GM18508 (cell line): ENCODE results near the gene ANKRD40.

Source experiments
- ATAC-seq: cut with Tn5 transposase; IDR thresholded peaks from one replicate; pipeline ENCODE4 v1.9.1; 2021; ENCODE audit warnings: moderate number of reproducible peaks; ENCODE audit not compliant: insufficient read depth, unreplicated experiment

ANKRD40 gene

DNA sequence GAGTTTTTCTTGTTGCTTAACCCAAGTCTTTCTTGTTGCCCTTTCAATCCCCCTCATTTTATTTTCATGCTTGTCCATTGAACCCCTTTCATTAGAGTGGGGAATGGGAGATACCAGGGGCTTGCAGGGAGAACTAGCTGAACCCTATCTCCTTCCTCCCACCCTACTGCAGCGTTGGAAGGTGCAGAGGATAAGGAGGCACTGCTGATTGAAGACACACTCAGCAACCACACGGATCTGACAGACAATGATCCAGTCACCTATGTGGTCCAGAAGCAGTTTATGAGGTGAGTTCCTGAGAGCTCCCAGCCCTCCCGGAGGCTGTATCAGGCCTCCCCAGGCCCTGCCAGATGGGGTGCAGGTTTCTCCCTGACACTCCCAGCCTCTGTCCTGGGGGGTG, 32.5 kb downstream of the ANKRD40 start:
- ATAC-seq, result no peak

DNA sequence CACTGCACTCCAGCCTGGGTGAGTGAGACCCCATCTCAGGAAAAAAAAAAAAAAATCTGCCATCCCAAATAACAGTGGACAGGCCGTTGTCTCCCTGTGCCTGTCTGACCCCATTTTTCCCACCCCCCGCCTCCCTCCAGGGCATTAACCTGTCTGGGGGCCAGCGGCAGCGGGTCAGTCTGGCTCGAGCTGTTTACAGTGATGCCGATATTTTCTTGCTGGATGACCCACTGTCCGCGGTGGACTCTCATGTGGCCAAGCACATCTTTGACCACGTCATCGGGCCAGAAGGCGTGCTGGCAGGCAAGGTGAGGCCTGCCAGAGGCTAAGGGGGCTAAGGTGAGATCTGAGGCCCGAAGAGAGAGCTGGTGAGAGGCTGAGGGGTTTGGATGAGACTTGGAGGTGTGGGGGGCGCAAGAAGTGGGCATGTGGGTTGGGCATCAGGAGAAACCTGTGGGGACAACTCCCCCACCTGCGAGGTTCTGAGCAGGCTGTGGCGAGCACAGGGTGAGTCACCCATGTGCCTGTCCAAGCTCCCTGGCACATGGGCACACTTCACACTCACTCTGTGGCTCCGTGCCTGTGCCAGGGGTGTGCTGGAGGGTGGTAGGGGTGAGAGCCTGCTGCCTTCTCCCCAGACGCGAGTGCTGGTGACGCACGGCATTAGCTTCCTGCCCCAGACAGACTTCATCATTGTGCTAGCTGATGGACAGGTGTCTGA, 34.7 kb downstream of the ANKRD40 start:
- no peak for ATAC-seq

DNA sequence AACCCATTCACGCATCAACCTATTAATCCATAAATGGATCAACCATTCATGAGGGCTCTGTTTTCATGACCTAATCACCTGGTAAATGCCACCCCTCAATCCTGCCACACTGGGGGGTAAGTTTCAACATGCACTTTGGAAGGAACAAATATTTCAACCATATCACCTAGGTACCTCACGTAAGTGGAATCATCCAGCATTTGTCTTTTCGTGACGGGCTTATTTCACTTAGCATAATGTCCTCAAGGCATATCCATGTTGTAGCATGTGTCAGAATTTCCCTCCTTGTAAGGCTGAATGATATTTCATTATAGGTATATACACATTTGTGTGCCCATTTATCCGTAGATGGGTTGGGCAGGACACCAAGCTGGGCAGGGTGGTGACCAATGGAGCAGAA, 35.6 kb downstream of the ANKRD40 start:
- ATAC-seq, result no peak

DNA sequence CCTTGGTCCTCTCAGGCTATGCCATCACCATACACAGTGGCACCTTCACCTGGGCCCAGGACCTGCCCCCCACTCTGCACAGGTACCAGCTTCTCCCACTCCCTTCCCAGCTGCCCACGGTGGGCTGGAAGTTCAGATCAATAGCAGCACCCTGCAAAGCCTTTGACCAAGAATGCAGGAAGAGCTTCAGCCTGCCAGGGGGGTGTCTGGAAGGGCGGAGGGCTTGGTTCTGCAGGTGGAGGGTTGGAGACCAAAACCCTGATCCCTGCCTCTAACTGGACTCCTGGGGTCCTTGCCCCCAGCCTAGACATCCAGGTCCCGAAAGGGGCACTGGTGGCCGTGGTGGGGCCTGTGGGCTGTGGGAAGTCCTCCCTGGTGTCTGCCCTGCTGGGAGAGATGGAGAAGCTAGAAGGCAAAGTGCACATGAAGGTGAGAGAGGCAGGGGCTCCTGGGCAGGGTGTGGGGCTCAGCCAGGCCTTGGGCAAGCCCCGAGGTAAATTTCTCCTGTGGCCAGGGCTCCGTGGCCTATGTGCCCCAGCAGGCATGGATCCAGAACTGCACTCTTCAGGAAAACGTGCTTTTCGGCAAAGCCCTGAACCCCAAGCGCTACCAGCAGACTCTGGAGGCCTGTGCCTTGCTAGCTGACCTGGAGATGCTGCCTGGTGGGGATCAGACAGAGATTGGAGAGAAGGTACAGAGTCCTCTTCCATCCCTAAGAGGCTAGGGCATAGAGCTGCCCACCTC, 38.7 kb downstream of the ANKRD40 start:
- ATAC-seq, result no peak

DNA sequence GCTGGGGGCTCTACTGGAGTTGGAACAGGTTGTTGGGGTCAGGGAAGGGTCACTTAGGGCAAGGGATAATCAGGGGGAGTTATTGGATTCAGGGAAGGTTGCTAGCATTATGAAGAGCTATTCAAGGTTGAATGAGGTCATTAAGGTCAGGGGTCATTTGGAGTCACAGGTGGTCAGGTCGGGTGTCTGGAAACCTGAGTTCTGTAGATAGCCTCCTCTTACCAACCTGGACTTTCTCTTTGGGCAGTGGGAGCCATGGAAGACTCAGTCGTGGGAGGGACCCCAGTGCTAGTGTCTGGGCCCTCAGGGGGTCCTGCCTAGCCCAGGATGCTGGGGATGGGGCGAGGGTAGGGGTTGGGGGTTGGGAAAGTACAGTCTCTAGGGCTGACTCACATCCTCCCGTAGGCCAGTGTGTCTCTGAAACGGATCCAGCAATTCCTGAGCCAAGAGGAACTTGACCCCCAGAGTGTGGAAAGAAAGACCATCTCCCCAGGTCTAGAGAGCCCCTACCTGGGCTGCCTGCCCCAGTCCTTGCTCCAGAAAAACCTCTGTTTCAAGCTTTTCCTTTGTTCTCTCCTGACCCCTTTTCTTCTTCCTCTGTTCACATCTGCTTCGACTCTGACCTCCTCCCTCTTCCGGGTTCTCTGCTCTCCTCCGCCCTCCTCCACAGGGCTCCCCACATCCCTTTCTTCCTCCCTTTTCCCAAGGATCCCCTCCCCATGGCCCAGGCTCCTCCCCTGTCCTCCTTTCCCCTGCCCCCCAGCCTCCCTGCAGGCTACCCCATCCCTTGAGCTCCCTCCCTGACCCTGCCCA, 39.5 kb downstream of the ANKRD40 start:
- ATAC-seq, result no peak

DNA sequence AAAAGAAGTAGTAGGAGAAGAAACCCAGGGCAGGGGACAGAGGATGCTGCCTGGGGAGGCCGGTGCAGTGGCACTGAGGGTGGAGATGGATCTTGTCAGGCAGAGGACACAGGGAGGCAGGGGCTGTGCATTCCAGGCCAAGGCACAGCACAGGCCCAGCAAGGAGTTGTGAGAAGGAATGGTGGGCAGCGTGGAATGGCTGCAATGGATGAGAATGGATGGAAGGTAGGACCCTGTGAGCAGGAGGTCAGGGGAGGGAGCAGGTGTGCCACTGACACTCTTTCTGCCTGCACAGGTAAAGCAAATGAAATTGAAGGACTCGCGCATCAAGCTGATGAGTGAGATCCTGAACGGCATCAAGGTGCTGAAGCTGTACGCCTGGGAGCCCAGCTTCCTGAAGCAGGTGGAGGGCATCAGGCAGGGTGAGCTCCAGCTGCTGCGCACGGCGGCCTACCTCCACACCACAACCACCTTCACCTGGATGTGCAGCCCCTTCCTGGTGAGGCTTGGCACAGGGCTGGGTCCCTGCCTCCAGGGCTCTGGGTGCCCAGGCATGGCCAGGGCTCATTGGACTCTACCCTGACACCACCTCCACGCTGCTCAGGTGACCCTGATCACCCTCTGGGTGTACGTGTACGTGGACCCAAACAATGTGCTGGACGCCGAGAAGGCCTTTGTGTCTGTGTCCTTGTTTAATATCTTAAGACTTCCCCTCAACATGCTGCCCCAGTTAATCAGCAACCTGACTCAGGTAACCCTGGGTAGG, 40.3 kb downstream of the ANKRD40 start:
- ATAC-seq, result no peak

DNA sequence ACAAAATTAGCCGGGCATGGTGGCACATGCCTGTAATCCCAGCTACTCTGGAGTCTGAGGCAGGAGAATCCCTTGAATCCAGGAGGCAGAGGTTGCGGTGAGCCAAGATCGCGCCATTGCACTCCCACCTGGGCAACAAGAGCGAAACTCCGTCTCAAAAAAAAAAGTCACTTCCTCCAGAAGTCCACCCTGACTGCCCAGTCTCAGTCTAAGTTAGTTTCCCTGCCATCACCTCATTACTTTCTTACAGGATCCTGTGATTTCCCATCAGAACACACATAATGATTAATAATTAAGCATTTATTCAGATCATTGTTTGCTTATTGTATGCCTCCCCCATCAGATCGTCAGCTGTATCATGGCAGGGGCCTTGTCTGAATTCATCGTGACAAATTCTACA, 41.4 kb downstream of the ANKRD40 start:
- ATAC-seq, result no peak

DNA sequence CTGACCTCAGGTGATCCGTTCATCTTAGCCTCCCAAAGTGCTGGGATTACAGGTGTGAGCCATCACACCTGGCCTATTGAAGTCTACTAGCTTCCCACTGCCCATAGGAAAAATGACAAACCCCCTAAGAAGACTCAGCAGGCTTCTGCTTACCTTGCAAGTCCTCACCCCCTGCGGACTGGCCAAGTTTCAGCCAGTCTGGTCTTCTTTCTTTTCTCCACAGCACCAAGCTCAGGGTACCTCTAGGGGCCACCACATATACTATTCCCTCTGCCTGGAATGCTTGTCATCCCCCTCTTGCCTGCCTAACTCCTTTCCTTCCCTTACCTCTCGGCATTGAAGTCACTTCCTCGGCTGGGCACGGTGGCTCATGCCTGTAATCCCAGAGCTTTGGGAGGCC, 41.9 kb downstream of the ANKRD40 start:
- no peak for ATAC-seq

DNA sequence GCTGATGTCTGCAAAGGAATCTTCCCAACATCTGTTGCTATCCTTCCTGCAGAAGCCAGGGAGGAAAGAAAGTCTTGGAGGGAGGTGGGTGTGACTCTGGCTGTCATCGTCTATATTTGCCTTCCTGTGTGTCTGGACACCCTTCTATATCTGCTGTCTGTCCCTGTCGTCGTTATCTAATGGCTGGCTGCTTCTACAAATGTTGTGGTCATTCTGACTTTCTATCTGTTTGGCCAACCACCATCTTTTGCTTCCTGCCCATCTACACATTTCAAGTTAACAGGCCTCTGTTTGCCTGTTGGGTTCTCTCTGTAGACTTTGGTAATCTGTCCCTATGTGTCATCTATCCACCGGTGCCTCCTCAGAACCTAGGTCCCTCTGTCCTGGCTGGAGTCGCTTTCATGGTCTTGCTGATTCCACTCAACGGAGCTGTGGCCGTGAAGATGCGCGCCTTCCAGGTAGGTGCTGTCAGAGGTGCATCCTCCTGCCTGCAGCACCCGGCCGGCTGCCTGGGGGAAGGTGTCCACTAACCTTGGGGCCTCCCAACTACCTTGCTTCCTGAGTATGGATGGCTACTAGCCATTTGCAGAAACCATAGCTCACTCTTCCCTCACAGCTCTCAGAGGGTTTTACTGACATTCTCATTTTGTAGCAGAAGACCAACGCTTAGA, 42.8 kb downstream of the ANKRD40 start:
- ATAC-seq, result no peak

DNA sequence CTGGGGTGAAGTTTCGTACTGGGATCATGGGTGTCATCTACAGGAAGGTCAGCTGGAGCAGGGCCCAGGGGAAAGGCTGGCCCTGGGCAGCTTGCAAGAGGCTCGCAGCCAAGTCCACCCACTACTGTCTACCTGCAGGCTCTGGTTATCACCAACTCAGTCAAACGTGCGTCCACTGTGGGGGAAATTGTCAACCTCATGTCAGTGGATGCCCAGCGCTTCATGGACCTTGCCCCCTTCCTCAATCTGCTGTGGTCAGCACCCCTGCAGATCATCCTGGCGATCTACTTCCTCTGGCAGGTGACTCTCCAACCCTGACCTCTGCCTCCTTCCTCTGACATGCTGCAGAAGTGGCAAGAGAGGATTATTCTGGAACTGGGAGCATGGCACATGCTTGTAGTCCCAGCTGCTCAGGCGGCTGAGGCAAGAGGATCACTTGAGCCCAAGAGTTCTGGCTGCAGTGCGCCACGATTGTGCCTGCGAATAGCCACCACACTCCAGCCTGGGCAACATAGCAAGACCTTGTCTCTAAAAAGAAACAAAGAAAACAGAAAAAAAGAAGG, 43.8 kb downstream of the ANKRD40 start:
- no peak for ATAC-seq

DNA sequence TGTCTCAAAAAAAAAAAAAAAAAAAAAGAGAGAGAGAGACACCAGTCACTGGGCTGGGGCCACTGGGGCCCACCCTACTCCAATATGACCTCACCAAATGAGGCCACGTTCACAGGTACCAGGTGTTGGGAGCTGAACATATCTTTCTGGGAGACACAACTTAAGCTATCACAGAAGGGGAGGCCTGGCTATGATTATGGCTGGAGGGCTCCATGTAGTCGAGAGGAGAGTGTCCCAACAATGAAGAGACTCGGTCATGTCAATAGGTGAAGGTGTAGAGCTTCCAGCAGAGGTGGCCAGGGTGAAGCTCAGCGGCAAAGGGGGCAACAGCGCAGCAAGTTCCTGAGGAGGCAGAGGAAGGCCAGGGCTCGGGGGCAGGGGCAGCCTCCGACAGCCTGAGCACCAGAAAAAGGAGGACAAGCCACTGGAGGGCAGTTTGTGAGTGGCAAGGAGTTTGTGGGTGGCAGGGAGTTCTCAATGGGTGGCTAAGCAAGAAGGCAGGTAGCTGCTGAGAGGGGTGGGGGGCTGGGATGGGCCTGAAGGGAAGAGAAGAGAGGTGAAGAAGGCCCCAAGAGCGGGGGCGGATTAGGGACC, 45.0 kb downstream of the ANKRD40 start:
- no peak for ATAC-seq

DNA sequence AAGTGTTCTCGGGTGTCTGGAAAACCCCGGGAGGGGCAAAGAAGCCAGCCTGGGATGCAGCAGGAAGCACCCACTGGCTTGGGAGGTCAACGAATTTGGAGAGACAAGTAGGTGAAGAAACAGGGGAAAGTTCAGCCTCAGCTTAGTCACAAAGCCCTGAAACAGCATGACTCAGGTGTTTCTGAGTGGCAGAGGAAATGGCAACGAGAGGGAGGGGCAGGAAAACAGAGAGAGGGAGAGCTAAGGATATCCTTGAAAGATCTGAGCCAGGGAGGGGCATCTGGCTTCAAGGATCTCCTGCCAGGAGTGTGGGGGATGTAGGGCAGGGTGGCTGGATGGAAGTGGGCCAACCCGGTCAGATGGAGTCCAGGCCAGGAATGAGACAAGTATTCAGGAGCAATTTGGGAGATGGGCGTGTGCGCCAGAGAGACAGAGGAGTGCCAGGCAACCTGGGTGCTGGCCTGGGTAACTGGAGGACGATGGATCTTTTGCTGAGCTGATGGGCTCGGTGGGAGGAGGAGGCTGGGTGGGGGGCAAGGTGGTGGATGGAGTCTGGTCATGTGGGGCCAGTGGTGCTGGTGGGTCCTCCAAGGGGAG, 45.8 kb downstream of the ANKRD40 start:
- ATAC-seq, result no peak

DNA sequence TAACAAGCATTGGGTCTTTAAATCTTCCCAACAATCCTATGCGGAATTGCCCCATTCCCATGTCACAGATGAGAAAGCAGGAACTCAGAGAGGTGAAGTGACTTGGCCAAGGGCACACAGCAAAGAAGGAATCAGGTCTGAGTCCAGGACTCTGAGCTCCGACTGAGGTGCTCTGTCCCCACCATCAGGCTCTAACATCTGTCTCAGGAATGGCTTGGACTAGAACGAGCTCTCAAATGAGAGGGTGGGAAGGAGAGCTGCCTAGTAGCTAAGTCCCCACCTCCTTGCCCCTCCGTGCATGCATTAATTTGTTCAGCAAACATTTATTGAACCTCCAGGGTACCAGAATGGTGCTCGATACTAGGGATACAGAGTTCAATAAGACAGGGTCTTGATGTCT, 46.4 kb downstream of the ANKRD40 start:
- no peak for ATAC-seq

DNA sequence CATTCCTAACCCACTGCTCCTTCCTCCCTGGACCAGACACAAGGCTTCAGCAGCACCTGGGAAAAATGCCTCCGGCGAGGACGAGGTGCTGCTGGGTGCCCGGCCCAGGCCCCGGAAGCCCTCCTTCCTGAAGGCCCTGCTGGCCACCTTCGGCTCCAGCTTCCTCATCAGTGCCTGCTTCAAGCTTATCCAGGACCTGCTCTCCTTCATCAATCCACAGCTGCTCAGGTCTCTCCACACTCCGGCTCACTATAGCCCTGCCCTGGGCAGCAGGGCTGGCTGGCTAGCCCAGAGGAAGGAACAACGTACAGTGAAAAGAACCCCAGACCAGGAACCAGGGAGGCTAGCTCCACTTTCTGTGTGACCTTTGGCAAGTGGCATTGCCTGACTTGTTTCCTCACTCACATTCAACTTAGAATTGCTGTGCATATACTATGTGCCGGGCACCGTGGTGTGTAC, 46.8 kb downstream of the ANKRD40 start:
- ATAC-seq, result no peak

DNA sequence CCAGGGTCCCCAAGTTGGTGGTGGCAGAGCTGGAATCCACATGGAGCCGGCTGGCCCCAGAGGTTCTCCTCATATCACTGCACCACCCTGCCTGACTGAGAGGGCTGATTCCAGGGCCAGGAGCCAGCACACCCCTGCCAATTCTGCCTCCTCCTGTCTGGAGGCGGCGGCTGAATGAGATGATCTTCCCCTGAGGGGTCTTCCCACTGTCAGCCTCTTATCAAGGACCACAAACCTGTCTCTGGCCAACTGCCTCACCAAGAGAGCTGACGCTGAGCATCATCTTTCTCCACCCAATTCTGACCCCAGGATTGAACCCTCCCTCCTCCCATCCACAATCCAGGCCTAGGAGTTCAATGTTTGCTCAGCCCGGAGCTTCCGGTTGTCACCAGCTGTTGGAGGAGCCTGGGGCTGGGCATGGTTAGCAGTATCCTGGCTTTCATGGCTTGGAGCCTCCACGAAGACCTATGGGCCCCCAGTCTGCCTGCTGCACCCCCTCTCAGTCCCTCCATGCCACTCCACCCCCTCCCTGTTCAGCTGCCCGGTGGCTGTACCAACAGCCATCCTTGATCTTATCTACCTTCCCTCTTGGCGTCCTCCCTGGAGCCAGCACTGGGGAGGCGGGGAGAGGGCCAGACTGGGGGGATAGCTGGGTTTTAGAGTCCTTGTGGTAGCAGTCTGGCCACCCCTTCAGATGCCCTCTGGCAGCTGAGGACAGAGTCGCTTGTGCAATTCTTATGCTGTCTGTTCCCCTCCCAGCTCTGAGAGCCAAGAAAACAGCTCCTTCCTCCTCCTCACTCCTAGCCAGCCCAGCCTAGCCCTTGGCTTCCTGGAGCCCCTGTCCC, 47.5 kb downstream of the ANKRD40 start:
- ATAC-seq, result no peak

DNA sequence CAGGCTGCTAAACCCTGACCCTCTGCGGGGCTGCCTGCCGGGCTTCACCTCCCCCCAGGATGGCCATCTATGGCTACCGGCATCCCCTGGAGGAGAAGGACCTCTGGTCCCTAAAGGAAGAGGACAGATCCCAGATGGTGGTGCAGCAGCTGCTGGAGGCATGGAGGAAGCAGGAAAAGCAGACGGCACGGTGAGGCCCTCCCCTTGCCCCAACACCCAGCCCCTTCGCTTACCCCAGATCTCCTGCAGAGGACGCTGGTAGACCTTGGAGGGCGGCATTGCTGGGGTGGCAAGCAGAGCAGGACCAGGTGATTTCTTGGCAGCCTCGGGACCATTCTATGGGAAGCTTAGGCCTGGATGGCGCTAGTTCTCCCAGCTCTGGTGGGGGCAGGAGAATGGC, 48.5 kb downstream of the ANKRD40 start:
- no peak for ATAC-seq

DNA sequence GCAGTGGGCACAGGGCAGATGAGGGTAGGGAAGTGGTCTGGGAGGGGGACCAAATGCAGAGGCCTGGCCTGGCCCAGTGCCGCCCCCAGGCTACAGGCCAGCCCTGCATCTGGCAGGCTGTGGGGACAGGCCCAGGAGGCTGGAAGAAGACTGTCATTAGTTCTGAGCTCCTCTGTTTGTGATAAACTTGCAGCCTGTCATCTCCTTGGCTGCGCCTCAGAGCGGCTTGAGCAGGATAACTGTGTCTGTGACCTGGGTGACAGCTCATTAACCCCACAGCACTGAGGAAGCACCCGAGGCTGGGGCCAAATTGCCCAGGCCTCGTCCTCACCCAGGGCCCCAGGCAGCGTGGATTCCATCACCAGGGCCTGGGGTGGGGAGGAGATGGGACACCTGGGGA, 49.1 kb downstream of the ANKRD40 start:
- ATAC-seq, result no peak

DNA sequence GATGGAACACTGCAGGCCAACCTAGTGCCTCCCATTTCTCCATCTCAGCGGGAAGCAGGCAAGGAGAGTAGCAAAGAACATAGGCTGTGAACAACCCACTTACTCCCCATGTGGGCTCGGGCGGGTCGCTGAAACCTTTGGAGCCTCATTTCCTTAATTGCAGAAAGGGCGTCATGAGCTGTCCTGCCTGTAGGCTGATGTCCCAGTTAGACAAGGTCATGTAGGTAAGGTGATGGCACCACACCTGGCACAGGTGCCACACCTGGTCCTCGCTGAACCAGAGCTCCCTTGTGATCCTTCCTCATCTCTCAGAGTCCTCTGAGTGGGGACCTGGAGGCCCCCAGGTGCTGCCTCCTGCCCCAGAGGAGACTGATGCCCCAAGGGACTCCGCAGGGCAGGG, 50.1 kb downstream of the ANKRD40 start:
- no peak for ATAC-seq
